GM19395 (cell line): Measurements from ENCODE around the gene OSBPL5.

ENCODE experiments used
- ATAC-seq: cut with Tn5 transposase; IDR thresholded peaks from one replicate; pipeline ENCODE4 v1.9.1; 2021; ENCODE audit warnings: mild to moderate bottlenecking, moderate library complexity; ENCODE audit not compliant: unreplicated experiment

The OSBPL5 gene

GRCh38 chr11:3197878-3198528 lies 32.9 kb upstream of the OSBPL5 start:
- no peak for ATAC-seq

GRCh38 chr11:3197044-3197695 lies 32.1 kb upstream of the OSBPL5 start:
- ATAC-seq: no peak

DNA sequence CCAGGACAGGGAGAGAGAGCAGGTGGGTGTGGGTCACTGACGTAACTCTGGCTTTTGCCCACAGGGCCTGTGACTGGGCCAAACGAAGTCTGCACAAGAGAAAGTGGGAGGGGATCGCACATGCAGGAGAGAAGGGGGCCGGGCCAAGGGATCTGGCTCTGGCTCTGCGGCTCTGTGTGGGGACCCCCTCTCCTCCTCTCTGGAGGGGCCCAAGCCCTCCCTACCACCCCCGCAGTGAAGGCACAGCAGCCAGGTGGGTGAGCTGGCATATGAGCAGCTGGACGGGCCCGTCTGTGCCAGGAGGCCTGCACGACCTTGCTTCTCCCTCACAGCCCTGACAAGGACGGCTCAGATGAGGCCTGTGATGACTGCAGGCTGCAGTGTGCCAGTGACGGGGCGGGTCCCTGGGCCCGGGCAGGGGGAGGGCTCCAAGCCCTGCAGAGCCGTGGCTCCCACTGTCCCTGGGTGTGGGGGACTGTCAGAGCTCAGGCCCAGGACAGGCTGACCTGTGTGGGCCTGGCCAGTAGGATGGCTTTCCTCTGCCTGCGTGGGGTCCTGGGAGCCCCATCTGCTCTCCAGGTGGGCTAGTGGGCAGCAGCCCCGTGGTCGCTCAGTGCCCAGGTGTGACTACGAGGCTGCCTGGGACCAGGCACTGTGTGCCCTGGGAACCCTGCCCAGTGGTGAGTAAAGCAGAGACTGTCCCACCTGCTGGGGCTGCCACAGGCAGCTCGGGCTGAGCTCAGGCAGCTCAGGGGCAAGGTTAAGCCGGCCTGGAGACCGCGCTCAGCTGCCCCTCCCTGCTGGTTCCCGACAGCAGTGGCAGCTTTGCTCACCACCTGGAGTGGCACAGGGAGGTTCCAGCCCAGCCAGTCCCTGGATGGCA lies 31.3 kb upstream of the OSBPL5 start:
- ATAC-seq: no peak

DNA sequence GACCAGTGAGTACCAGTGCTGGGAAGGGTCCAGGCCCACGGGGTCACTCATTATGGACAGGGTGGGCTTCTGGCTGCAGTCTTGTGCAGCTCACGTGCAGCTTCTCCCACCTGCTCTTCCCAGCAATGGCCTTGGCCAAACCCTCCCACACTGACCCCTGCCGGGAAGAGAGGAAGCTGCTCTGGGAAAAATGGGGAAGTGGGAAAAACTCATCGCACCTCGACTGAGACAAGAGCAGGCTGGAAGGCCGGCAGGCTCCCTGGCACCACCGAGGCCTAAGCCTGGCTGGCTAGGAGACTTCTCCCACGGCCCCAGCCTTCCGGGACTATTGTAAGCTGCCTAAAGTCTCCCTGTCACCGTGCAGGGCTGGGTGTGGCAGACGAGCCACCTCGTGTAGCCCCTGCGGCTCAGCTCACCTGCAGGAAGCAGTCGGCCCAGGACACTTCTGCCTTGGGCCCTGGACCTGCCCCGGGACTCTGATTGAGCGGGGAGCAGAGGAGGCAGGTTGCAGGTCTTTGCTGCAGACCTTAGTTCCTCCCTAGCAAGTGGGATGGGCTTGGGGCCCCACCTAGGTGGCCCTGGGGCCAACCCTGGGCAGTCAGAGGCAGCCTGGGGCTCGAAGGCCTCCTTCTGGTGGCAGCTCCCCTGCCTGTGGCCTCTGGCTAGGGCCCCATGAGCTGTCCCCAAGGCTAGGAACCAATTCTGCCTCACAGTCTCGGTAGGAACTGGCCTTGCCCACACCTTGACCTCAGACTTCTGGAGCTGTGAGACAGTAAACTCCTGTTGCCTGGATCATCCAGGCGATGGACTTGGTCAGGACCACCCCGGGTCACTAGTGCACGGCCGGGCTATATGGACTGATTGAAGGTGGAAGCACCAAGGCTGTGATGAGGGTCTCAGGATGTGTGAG lies 30.4 kb upstream of the OSBPL5 start:
- ATAC-seq: no peak

- no peak for ATAC-seq
These were observed 29.1 kb upstream of the OSBPL5 start for GRCh38 chr11:3194016-3194816.

DNA sequence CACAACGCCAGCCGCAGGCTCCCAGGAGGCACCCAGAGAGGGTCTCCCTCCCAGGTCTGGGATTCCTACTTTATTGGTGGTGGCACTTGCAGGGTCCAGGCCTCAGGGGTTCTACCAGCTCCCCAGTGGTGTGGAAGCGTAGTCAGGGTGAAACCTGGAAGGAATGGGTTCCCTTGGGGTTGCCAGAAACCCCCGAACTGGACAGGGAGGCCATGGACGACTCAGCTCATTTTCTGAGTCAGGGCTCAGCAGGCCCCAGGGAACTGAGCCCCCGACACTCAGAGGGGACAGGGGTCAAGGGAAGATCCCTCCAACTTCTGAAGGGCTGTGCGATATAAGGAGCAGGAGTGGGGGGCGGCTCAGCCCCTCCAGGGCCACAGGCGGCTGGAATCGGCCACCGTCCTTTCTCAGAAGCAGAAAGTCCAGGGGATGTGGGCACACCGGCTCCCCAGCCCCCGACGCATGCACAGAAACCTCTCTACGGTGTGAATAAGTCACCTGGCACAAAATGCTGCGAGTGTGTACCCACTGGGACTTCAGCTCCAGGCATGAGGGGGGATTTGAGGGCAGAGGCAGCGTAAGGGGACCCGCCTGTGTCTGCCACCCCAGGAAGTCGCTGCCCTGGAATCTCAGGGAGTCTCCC lies 28.4 kb upstream of the OSBPL5 start:
- no peak for ATAC-seq

DNA sequence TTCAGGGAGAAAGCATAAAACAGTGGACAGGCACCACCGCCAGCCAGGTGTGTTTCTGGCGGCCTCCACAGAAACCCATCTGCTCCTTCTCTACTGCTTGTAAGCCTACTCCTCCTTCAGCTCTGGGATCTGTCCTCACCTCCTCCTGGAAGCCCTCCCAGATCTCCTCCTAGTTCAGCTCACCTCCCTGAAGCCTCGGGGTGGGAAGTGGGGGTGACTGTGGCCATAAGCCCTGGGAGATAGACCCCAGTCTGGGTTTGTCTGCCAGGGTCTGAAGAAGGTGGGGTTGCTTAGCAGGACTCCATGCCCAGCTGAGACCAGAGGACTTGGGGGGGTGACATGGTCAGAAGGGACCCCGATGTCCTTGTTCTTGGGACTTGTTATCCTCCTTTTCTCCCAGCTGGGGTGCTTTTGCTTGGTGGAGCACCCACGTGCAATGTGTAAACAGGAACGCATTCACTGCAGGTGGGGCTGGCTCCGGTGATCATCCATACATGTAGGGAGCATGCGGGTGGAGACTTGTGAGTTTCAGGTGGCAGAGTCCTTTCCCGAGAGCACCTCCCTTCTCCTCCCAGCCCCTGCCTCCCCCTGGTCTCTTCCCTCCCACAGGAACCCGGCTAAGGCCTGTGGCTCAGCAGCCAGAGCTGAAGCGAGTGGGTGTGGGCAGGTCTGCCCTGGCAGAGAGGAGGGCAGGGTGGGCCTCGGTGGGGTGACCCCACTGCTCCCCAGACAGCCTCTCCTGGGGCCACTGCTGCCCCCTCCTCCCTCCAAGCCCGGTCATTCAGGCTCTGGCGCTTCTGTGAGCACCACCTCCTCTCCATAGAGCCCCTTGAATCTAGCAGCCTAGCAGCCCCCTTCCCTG lies 27.6 kb upstream of the OSBPL5 start:
- ATAC-seq: no peak

DNA sequence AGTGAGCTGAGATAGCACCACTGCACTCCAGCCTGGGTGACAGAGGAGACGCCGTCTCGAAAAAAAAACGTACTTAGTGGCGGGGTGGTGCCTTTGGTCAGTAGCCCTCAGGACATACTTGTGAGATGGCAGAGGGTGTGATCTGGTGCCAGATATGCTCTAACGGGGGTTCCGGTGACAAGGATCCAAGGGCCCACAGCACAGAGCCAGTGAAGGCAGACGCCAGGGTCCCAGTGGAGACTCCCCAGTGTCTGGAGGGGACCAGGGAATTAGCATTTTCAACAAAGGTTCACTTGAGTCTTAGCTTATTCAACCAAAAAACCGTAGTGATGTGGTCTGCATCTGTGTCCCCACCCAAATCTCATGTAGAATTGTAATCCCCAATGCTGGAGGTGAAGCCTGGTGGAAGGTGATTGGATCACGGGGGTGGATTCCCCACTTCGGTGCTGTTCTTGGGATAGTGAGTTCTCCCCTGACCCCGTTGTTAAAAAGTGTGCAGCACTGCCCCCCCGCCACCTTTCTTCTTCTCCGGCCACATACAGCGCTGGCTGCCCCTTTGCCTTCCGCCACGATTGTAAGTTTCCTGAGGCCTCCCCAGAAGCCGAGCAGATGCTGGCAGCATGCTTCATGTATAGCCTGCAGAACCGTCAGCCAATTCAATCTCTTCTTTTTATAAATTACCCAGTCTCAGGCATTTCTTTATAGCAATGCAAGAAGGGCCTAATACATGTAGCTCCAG lies 26.6 kb upstream of the OSBPL5 start:
- ATAC-seq: no peak

DNA sequence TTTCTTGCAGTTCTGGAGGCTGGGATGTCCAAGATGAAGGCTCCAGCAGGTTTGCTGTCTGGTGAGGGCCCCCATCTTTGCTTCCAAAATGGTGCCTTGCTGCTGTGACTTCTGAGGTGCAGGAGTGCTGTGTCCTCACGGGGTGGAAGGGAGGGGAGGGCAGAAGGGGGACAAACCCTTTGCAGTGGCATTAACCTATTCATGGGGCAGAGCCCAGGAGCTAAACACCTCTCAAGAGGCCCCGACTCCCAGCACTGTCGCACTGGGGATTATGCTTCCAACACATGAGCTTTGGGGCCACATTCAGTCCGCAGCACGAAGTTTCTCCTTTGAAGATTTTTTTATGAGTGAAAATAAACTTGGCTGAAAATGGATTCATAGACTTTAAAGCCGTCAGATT lies 25.5 kb upstream of the OSBPL5 start:
- no peak for ATAC-seq

GRCh38 chr11:3189886-3190583 lies 24.9 kb upstream of the OSBPL5 start:
- ATAC-seq: no peak

GRCh38 chr11:3189196-3189843 lies 24.2 kb upstream of the OSBPL5 start:
- ATAC-seq: no peak

- ATAC-seq: no peak
These were observed 23.5 kb upstream of the OSBPL5 start for GRCh38 chr11:3188496-3189195.

DNA sequence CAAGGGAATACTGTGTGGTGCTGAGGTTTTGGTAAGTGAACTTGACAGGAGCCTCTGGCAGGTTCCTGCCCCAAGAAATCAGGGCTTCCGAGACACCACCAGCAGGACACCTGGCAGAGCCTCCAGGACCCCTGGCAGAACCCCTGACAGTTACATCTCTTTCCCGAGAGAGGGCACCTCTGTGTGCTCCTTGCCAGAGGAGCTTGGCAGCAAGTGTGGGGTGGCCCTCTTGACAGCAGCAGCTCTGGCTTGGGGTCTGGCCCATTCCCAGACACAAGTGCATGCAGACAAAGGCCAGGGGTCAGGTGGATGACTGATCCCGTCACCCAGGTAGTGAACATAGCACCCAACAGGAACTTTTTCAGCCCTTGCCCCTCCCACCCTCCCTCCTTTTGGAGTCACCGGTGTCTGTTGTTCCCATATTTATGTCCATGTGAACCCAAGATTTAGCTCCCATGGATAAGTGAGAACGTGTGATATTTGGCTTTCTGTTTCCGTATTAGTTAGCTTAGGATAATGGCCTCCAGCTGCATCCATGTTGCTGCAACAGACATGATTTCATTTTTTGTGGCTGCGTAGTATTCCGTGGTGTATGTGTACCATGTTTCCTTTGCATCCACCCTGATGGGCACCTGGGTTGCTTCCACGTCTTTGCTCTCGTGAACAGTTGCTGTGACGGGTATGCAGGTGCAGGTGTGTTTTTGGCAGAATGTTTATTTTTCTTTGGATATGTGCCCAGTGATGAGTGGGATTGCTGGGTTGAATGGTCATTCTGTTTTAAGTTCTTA lies 21.2 kb upstream of the OSBPL5 start:
- no peak for ATAC-seq

DNA sequence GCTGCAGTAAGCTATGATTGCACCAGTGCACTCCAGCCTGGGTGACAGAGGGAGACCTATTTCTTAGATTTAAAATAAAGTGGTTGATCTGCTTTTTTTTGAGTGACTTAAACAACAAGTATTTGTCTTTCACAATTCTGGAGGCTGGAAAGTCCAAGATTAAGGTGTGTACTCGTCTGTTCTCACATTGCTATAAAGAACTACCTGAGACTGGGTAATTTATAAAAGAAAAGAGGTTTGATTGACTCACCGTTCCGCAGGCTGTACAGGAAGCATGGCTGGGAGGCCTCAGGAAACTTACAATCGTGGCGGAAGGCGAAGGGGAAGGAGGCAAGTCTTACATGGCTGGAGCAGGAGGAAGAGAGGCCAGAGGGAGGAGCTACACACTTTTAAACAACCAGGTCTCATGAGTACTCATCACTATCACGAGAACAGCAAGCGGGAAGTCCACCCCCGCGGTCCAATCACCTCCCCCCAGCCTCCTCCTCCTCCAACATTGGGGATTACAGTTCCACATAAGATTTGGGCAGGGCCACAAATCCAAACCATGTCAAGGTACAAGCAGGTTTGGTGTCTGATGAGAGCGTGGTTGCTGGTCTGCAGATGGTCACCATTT lies 19.7 kb upstream of the OSBPL5 start:
- ATAC-seq: no peak

DNA sequence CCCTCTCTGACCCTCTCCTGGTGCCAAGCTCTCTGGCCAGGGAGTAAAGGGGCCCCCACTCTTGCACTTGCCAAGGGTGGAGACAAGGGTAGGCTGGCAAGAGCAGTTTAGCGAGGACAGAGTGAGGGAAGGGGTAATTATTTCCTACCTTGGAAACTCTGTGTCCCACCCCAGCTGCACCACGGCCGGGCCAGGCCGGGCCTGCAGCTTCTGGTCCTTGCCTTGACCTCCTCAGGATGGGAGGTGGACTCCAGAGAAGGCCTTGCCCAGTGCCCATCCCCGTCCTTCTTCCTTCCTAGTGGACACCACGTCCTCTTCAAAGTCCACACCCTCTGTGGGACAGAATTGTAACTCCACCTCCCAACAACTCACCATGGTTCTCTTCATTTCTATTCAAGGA lies 18.4 kb upstream of the OSBPL5 start:
- ATAC-seq: no peak
